Esophagus muscularis mucosa (tissue), 4 donors: Measurements from ENCODE around the gene EZR.

Source experiments
- CTCF ChIP-seq, 3 experiments: fragments of 200-600 bp in 2 of 3; fragments of 450-650 bp in 1 of 3; sonication (generic) in 2 of 3; IDR thresholded peaks; one replicate each; pipeline ENCODE4 v1.5.1; 2017 to 2019; ENCODE audit warnings: antibody characterized with exemption in 3 of 3, mild to moderate bottlenecking in 2 of 3, moderate library complexity in 1 of 3
- EP300 ChIP-seq: sonication (generic); formaldehyde crosslinking; IDR thresholded peaks from one replicate; pipeline ENCODE4 v1.6.1; 2017; ENCODE audit warnings: antibody characterized with exemption
- POLR2A ChIP-seq: fragments of 450-650 bp; IDR thresholded peaks from one replicate; pipeline ENCODE4 v1.6.1; 2017; ENCODE audit warnings: antibody characterized with exemption, moderate library complexity, mild to moderate bottlenecking, low read depth
- POLR2AphosphoS5 ChIP-seq, 2 donors: sonication (generic); formaldehyde crosslinking; IDR thresholded peaks; one replicate each; pipeline ENCODE4 v1.6.1; 2017; ENCODE audit warnings: antibody characterized with exemption in 2 of 2

- TF ChIP-seq CTCF (IDR thresholded peaks at IDR 0.05) (no peak), POLR2AphosphoS5 (IDR thresholded peaks at IDR 0.05) (no peak), POLR2A (no peak), EP300 (no peak)
Measured at GRCh38 chr6:158754738-158755137, 64.4 kb downstream of the EZR start.
